Ecto neural progenitor cell (in vitro differentiated cells): ENCODE data around the gene MIEN1.
"Not testable (repeated sequence)": the region's sequence is repeated elsewhere in the genome, so short reads cannot be mapped to it uniquely, and the experiment has no call there.

ENCODE experiments used
- DNase-seq: peaks from one replicate; pipeline ENCODE4 v3.0.0-alpha.2; 2018; ENCODE audit warnings: low spot score

MIEN1 gene

GRCh38 chr17:39699157-39699817 is 31.0 kb downstream of the MIEN1 start:
- DNase-seq: not testable (repeated sequence)

- DNase-seq: no peak
Observed at GRCh38 chr17:39697961-39698360, 32.4 kb downstream of the MIEN1 start.

- DNase-seq: no peak
Observed at GRCh38 chr17:39696731-39697130, 33.6 kb downstream of the MIEN1 start.

GRCh38 chr17:39695089-39695474 is 35.2 kb downstream of the MIEN1 start:
- no peak for DNase-seq

- DNase-seq: no peak
Observed at GRCh38 chr17:39694593-39694992, 35.7 kb downstream of the MIEN1 start.

- no peak for DNase-seq
Observed at GRCh38 chr17:39688945-39689344, 41.4 kb downstream of the MIEN1 start.

GRCh38 chr17:39688475-39688835 is 41.9 kb downstream of the MIEN1 start:
- no peak for DNase-seq

GRCh38 chr17:39687546-39688474 is 42.5 kb downstream of the MIEN1 start, which contains the start of gene PGAP3:
Gene PGAP3, minus strand, starts transcription at chr17:39688057. Its CDS starts 43 bp downstream, at chr17:39688014.
- peak; percentile 95 for DNase-seq

GRCh38 chr17:39687101-39687545 is 43.2 kb downstream of the MIEN1 start:
- no peak for DNase-seq

- no peak for DNase-seq
Observed at GRCh38 chr17:39684369-39685192, 45.8 kb downstream of the MIEN1 start.

- DNase-seq: no peak
Observed at GRCh38 chr17:39683295-39683939, 46.9 kb downstream of the MIEN1 start.

- DNase-seq: no peak
Observed at GRCh38 chr17:39679521-39680192, 50.7 kb downstream of the MIEN1 start.
